H9 (cell line): ENCODE results near the gene DTNB. TPM values are rescaled to one million over a fixed set of nuclear protein-coding genes. Genes with fewer than 3 reads are reported as not detected.

Experiments used
- DNase-seq: peaks from one replicate; pipeline ENCODE4 v3.0.0-alpha.2; 2017
- H2AFZ ChIP-seq: one replicate; pipeline ENCODE4 v1.6.1; 2013; ENCODE audit warnings: mild to moderate bottlenecking, low read length, control low read depth, moderate library complexity
- H2AK5ac ChIP-seq: 2 replicates; pipeline ENCODE4 v1.6.1; 2013; ENCODE audit warnings: low read length, control low read depth, mixed read lengths; ENCODE audit not compliant: insufficient read length
- H2BK120ac ChIP-seq: one replicate; pipeline ENCODE4 v1.6.1; 2013; ENCODE audit warnings: low read depth, mild to moderate bottlenecking, low read length, control low read depth, inconsistent platforms; ENCODE audit not compliant: poor library complexity, severe bottlenecking
- H2BK12ac ChIP-seq: 2 replicates; pipeline ENCODE4 v1.6.1; 2013; ENCODE audit warnings: low read length, control low read depth, mixed read lengths, low read depth; ENCODE audit not compliant: insufficient read length
- H2BK15ac ChIP-seq: 2 replicates; pipeline ENCODE4 v1.6.1; 2013; ENCODE audit warnings: low read depth, low read length, control low read depth
- H2BK20ac ChIP-seq: one replicate; pipeline ENCODE4 v1.6.1; 2013; ENCODE audit warnings: low read depth, mild to moderate bottlenecking, low read length, control low read depth, inconsistent platforms; ENCODE audit not compliant: poor library complexity, severe bottlenecking
- H2BK5ac ChIP-seq: 2 replicates; pipeline ENCODE4 v1.6.1; 2013; ENCODE audit warnings: low read length, control low read depth, mixed read lengths; ENCODE audit not compliant: insufficient read length
- H3K14ac ChIP-seq: 2 replicates; pipeline ENCODE4 v1.6.1; 2013; ENCODE audit warnings: low read length, control low read depth; ENCODE audit not compliant: insufficient read depth
- H3K18ac ChIP-seq: 2 replicates; pipeline ENCODE4 v1.6.1; 2013; ENCODE audit warnings: low read depth, mild to moderate bottlenecking, mixed read lengths, low read length, control low read depth; ENCODE audit not compliant: insufficient read length
- H3K23ac ChIP-seq: 2 replicates; pipeline ENCODE4 v1.6.1; 2013; ENCODE audit warnings: low read length, control low read depth, mixed read lengths, low read depth; ENCODE audit not compliant: insufficient read length
- H3K23me2 ChIP-seq: 2 replicates; pipeline ENCODE4 v1.6.1; 2013; ENCODE audit warnings: low read depth, mild to moderate bottlenecking, mixed read lengths, low read length, control low read depth; ENCODE audit not compliant: insufficient read length, poor library complexity, severe bottlenecking
- H3K27ac ChIP-seq: 2 replicates; pipeline ENCODE4 v1.5.1; 2013; ENCODE audit warnings: low read length, control low read depth, mixed read lengths, low read depth; ENCODE audit not compliant: insufficient read length
- H3K27me3 ChIP-seq: 2 replicates; pipeline ENCODE4 v1.6.1; 2013; ENCODE audit warnings: low read length, control low read depth, inconsistent platforms; ENCODE audit not compliant: insufficient read depth
- H3K4ac ChIP-seq: 2 replicates; pipeline ENCODE4 v1.6.1; 2013; ENCODE audit warnings: low read depth, mild to moderate bottlenecking, control low read depth, inconsistent platforms, low read length, moderate library complexity
- H3K4me1 ChIP-seq: 2 replicates; pipeline ENCODE4 v1.6.1; 2013; ENCODE audit warnings: low read length, control low read depth, inconsistent platforms; ENCODE audit not compliant: insufficient read depth
- H3K4me2 ChIP-seq: 2 replicates; pipeline ENCODE4 v1.6.1; 2013; ENCODE audit warnings: low read length, control low read depth, mixed read lengths; ENCODE audit not compliant: insufficient read length, insufficient read depth
- H3K56ac ChIP-seq: 2 replicates; pipeline ENCODE4 v1.6.1; 2013; ENCODE audit warnings: low read depth, mild to moderate bottlenecking, mixed read lengths, low read length, control low read depth; ENCODE audit not compliant: insufficient read length
- H3K79me1 ChIP-seq: 2 replicates; pipeline ENCODE4 v1.6.1; 2013; ENCODE audit warnings: low read depth, mild to moderate bottlenecking, moderate library complexity, low read length, control low read depth, inconsistent platforms; ENCODE audit not compliant: insufficient read depth, poor library complexity, severe bottlenecking
- H3K79me2 ChIP-seq: 2 replicates; pipeline ENCODE4 v1.6.1; 2013; ENCODE audit warnings: low read length, control low read depth, inconsistent platforms; ENCODE audit not compliant: insufficient read depth
- H3K9ac ChIP-seq: 2 replicates; pipeline ENCODE4 v1.6.1; 2013; ENCODE audit warnings: low read length, control low read depth, mixed read lengths; ENCODE audit not compliant: insufficient read length; ENCODE audit errors: extremely low read depth
- H3K9me3 ChIP-seq: one replicate; pipeline ENCODE4 v1.6.1; 2013; ENCODE audit warnings: low read depth, low read length, inconsistent platforms; ENCODE audit not compliant: control insufficient read depth
- H3T11ph ChIP-seq: one replicate; pipeline ENCODE4 v1.6.1; 2013; ENCODE audit warnings: mild to moderate bottlenecking, low read length, control low read depth, inconsistent platforms
- H4K20me1 ChIP-seq: one replicate; pipeline ENCODE4 v1.6.1; 2013; ENCODE audit not compliant: control insufficient read depth, insufficient read length, insufficient read depth
- H4K5ac ChIP-seq: 2 replicates; pipeline ENCODE4 v1.6.1; 2013; ENCODE audit warnings: low read depth, mild to moderate bottlenecking, mixed read lengths, low read length, control low read depth; ENCODE audit not compliant: insufficient read length
- H4K8ac ChIP-seq: replicated peaks from 2 replicates; pipeline ENCODE4 v1.6.1; 2013; ENCODE audit warnings: low read length, control low read depth, mixed read lengths, low read depth; ENCODE audit not compliant: insufficient read length
- H4K91ac ChIP-seq: 2 replicates; pipeline ENCODE4 v1.6.1; 2013; ENCODE audit warnings: low read depth, mild to moderate bottlenecking, moderate library complexity, mixed read lengths, low read length, control low read depth; ENCODE audit not compliant: insufficient read length
- H3K27ac Mint-ChIP-seq, 3 experiments: 2 replicates in 2 of 3; 3 replicates in 1 of 3; pipeline ENCODE4 v1.8.0; 2020 to 2021; ENCODE audit warnings: mixed read lengths in 3 of 3, mild to moderate bottlenecking in 1 of 3, moderate library complexity in 1 of 3
- H3K27me3 Mint-ChIP-seq: 2 replicates; pipeline ENCODE4 v1.8.0; 2021; ENCODE audit warnings: low read depth, mild to moderate bottlenecking, moderate library complexity, mixed read lengths
- H3K36me3 Mint-ChIP-seq, 3 experiments: 2 replicates in 2 of 3; 3 replicates in 1 of 3; pipeline ENCODE4 v1.8.0; 2020 to 2021; ENCODE audit warnings: low read depth in 3 of 3, mixed read lengths in 3 of 3; ENCODE audit not compliant: insufficient read depth in 1 of 3
- H3K4me1 Mint-ChIP-seq, 2 experiments: 2 replicates each; pipeline ENCODE4 v1.8.0; 2020; ENCODE audit warnings: mixed read lengths in 2 of 2
- H3K4me3 Mint-ChIP-seq, 2 experiments: 2 replicates in 1 of 2; 3 replicates in 1 of 2; pipeline ENCODE4 v1.8.0; 2020 to 2021; ENCODE audit warnings: mild to moderate bottlenecking in 2 of 2, mixed read lengths in 2 of 2, moderate library complexity in 1 of 2
- H3K9me3 Mint-ChIP-seq, 2 experiments: 2 replicates in 1 of 2; 3 replicates in 1 of 2; pipeline ENCODE4 v1.8.0; 2020; ENCODE audit warnings: mild to moderate bottlenecking in 2 of 2, mixed read lengths in 2 of 2, moderate library complexity in 1 of 2
- CTCF ChIP-seq: fragments of 200-600 bp; sonication (generic); conservative IDR thresholded peaks from 3 replicates; pipeline ENCODE4 v1.8.0; 2021; ENCODE audit warnings: antibody characterized with exemption, mild to moderate bottlenecking
- WGBS: extraction: QIAGEN DNeasy Blood & Tissue Kit; methylation state at CpG from one replicate; pipeline ENCODE4 v1.1.7; 2013; ENCODE audit warnings: missing lambda C conversion rate, low lambda C conversion rate, mixed read lengths; ENCODE audit not compliant: insufficient read length; ENCODE audit errors: extremely low coverage; 5-methylcytosine and 5-hydroxymethylcytosine counted together
- total RNA-seq: library from RNA; stranded (reverse); gene quantifications from 2 replicates; pipeline ENCODE4 v1.2.1, GENCODE V29; 2021

DTNB gene
- total RNA-seq, 1 experiment from 2014 or later, result 26.7 TPM

- Histone ChIP-seq H3K4me2 (no peak overlapping the region), H4K5ac (no peak overlapping the region), H2AFZ (no peak overlapping the region), H2BK120ac (no peak overlapping the region), H4K20me1 (no peaks in the 10 kb centered on the region), H3K79me1 (no peaks in the 10 kb centered on the region), H2BK15ac (no peak overlapping the region), H3K4ac (no peak overlapping the region), H3K56ac (no peak overlapping the region), H2BK20ac (no peak overlapping the region), H3K9ac (no peak overlapping the region), H3T11ph (no peak overlapping the region), H2BK5ac (no peak overlapping the region), H3K23me2 (peaks cover 4% of the 10 kb centered on the region), H3K4me1 (no peaks in the 10 kb centered on the region), H3K14ac (no peak overlapping the region), H3K27me3 (no peaks in the 10 kb centered on the region; the same call in 1 of the 2 replicates), H4K91ac (no peak overlapping the region), H3K18ac (no peak overlapping the region), H4K8ac (no peak overlapping the region), H3K23ac (no peak overlapping the region), H2BK12ac (no peak overlapping the region), H3K9me3 (no peaks in the 10 kb centered on the region), H2AK5ac (no peak overlapping the region), H3K27ac (no peak overlapping the region), H3K79me2 (no peaks in the 10 kb centered on the region)
- no peak for DNase-seq
- TF ChIP-seq CTCF, result no peak
- Mint-ChIP-seq H3K27me3 (peaks cover 56% of the 10 kb centered on the region), H3K36me3 (no peaks in the 10 kb centered on the region; a peak in 1 of 7 replicates), H3K4me1 (peaks cover 8 to 11% of the 10 kb centered on the region in 2 experiments), H3K27ac (no peak overlapping the region), H3K9me3 (no peaks in the 10 kb centered on the region), H3K4me3 (no peak overlapping the region)
- WGBS, result no CpG with 5 or more reads among the region's 7 CpGs
Measured at GRCh38 chr2:25347205-25347815, 326.1 kb downstream of the DTNB start.
